NK-92 treated with Interleukin-12 subunit alpha and Interleukin-12 subunit beta, amount 100 ng/mL, for 24 hours (cell line): ENCODE results near the gene ADORA2A.
"Not testable (repeated sequence)": the region's sequence is repeated elsewhere in the genome, so short reads cannot be mapped to it uniquely, and the experiment has no call there.

Experiments
- DNase-seq: peaks from one replicate; lab custom pipeline; 2025; lab: John Stamatoyannopoulos, UW

ADORA2A gene

GRCh38 chr22:24489011-24489410 is 61.6 kb downstream of the ADORA2A start:
- DNase-seq, result no peak

DNA sequence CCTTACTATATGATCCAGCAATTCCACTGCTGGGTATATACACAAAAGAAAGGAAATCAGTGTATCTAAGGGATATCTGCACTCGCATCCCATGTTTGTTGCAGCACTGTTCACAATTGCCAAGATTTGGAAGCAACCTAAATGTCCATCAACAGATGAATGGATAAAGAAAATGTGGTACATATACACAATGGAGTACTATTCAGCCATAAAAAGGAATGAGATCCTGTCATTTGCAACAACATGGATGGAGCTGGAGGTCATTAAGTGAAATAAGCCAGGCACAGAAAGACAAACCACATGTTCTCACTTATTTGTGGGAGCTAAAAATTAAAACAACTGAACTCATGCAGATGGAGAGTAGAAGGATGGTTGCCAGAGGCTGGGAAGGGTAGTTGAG is 62.0 kb downstream of the ADORA2A start:
- DNase-seq, result not testable (repeated sequence)
